DMS114 treated with DMSO at 0.1 percent for 48 hours (cell line): ENCODE measurements around the gene MRPS27.

Source experiments
- DNase-seq: peaks from one replicate; lab custom pipeline; 2025; ENCODE audit not compliant: unreplicated experiment; lab: John Stamatoyannopoulos, UW

Gene MRPS27

DNA sequence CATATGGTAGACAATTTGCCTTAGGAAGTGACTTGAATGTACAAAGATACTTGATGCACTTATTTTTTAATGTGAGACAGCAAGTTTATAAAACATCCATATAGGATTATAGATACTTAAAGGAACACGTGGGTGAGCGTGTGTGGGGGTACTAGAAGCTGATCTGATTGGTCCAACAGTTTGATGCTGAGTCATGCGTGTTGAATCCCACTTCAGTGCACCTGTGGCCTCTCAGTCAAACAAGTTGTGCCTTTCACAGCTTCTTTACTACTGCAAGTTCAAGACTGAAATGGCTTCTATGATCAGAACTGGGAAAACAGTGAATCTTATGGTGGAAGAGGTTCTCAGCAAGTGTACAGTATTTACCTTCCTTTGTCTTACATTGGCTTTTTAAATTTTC, 113.9 kb downstream of the MRPS27 start:
- no peak for DNase-seq

DNA sequence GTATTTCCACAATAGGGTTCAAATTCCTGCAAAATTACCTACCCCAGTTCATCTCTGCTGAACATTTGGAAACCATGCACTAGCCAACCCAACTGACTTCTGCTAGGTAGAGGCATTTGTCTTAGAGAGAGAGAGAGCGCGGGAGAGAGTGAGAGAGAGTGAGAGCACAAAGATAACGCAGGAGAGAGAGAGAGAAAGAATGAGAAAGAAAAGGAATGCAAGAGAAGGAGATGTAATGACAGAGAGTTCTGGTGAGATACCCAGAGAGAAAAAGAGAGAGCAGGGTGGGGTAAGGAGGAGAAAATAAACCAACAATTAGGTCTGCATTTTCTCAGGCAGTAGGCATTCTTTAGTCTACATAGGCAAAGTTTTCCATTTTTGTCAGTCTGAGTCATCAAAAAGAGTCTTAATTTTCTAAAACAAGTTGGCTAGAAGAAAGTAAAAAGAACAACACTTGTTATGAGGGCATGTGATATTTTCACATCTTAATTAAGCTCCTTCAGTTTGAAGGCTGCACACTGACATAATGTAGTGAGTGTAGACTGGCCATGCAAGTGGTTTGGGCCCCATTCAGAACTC, 114.5 kb downstream of the MRPS27 start:
- DNase-seq, result no peak

DNA sequence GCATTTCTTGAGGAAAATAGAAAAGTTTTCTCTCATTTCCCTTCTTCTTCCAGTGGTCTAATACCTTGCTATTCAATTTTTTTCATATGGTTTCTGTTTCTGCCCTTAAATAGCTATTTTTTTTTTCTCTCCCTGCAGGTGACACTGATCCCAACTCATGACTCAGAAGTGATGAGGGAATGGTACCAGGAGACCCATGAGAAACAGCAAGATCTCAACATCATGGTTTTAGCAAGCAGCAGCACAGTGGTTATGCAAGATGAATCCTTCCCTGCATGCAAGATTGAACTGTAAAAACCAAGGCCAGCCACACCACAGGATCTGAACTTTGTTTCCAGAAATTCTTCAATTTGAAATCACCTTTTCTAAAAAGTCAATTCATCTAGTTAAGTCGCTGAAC, 115.1 kb downstream of the MRPS27 start:
- DNase-seq, result no peak

DNA sequence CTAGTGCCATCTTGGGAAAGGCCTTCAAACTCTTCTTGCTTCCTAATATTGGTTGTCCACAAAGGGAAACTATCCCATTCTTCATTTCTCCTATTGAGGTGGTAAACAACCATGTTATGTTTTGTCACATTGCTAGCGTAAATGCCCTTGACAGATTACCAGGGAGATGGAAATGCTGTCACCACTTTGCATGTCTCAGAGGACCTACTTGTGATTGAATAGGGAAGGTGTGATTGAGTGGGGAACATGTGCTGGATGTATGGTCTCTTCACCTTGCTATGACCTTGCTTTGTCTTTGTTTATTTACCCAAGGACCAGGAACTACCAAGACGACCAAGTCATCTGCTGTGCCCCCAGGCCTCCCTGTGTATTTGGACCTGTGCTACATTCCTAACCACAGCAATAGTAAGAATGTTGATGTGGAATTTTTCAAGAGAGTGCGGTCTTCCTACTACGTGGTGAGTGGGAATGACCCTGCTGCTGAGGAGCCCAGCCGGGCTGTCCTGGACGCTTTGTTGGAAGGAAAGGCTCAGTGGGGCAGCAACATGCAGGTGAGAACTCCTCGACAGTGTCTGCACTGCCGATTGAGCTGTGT, 116.7 kb downstream of the MRPS27 start:
- no peak for DNase-seq

DNA sequence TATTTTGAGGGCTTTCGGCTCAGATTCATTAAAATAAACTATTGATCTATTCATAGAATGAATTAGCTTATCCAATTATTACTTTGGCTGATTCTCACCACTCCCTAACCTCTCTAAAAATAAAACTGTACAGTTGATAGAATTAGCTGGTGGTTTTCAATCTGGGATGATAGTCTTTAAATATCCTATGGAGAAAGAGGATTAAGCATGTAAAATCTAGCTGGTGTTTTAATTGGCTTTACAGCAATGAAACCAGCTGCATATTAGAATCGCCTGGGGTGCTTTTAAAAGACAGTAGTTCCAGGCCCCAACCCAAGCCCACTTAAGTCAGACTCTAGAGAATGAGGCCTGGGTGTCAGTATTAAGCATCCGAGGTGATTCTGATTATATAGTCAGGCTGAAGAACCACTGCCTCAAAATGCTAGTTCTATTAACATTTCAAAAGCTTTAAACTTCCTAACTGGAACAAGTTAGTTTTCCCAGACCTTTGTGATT, 117.7 kb downstream of the MRPS27 start:
- DNase-seq, result no peak

DNA sequence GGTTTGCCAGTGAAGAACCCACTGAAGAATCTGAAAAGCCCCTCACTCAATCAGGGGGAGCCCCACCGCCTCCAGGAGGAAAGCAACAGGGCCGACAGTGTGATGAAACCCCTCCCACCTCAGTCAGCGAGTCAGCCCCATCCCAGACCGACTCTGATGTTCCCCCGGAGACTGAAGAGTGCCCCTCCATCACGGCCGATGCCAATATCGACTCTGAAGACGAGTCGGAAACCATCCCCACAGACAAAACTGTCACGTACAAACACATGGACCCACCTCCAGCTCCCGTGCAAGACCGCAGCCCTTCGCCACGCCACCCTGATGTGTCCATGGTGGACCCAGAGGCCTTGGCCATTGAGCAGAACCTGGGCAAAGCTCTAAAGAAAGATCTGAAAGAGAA, 120.4 kb downstream of the MRPS27 start:
- DNase-seq, result no peak

DNA sequence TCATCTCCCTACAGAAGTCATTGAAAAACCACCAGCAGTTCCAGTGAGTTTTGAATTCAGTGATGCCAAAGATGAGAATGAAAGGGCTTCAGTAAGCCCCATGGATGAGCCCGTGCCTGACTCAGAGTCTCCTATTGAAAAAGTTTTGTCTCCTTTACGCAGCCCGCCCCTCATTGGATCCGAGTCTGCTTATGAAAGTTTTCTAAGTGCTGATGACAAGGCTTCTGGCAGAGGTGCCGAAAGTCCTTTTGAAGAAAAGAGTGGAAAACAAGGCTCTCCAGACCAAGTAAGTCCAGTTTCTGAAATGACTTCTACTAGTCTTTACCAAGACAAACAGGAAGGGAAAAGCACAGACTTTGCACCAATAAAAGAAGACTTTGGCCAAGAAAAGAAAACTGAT, 122.6 kb downstream of the MRPS27 start:
- no peak for DNase-seq

DNA sequence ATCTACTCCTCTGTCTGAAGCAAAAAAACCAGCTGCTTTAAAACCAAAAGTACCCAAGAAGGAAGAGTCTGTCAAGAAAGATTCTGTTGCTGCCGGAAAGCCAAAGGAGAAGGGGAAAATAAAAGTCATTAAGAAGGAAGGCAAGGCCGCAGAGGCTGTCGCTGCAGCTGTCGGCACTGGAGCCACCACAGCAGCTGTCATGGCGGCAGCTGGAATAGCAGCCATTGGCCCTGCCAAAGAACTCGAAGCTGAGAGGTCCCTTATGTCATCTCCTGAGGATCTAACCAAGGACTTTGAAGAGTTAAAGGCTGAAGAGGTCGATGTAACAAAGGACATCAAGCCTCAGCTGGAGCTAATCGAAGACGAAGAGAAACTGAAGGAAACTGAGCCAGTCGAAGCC, 124.5 kb downstream of the MRPS27 start:
- DNase-seq, result no peak

DNA sequence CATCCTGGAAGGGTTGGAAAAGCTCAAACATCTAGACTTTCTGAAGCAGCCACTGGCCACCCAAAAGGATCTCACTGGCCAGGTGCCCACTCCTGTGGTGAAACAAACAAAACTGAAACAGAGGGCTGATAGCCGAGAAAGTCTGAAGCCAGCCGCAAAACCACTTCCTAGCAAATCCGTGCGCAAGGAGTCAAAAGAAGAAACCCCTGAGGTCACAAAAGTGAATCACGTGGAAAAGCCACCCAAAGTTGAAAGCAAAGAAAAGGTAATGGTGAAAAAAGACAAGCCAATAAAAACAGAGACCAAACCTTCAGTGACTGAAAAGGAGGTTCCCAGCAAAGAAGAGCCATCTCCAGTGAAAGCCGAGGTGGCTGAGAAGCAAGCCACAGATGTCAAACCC, 125.2 kb downstream of the MRPS27 start:
- no peak for DNase-seq

DNA sequence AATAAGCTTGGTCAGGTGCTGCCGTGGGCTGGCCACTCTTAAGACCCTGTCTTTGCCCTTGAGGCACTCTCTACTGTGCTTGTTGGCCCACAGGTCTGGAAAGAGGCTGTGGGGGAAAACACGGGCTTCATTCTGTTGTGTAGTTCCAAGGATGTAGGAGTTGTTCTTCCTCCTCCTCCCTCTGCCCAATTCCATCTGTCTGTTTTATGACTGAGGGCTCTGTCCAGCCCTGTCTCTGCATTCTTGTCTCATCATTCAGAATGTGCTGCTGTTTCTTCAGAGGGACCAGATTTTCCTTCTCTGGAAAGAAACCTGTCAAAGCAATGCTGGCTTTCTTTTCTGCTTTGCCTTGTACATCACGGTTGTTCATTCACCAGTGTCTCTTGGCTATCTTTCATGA, 128.6 kb downstream of the MRPS27 start:
- no peak for DNase-seq

DNA sequence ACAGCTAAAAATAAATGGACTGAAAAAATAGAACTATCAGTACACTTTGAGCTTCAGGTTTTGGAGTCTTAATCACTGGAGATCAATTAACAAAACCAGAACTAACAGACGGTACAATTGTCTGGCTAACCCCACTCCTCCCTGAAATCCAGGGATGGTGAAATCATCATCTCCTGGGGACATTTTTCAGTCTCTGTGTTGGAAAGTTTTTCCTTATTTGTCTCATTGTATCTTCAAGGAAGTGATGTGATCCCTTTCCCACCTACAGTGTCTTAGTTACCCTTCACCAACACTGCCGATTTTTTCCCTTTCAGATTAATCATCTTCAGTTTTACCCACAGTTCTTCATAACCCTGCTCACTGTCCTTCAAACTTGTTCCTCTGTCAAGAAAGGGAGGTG, 130.9 kb downstream of the MRPS27 start:
- no peak for DNase-seq

DNA sequence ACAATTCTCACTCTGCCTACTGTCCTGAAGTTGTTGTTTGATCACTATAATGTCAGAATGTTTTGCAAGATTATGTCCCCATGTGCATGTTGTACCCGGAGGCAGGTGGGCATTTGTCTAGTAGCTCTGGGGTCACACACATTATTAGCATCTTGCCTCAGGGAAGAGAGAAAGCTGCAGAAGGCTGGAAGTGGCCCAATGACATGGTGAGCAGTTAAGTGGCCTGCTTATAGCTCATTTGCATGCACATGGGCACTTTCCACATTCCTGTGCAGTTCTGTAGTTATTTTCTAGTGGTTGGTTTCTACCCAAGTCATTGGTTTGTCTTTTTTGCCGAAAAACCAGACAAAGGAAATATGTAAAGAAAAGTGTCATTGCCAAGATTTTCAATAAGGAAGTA, 131.9 kb downstream of the MRPS27 start:
- no peak for DNase-seq

DNA sequence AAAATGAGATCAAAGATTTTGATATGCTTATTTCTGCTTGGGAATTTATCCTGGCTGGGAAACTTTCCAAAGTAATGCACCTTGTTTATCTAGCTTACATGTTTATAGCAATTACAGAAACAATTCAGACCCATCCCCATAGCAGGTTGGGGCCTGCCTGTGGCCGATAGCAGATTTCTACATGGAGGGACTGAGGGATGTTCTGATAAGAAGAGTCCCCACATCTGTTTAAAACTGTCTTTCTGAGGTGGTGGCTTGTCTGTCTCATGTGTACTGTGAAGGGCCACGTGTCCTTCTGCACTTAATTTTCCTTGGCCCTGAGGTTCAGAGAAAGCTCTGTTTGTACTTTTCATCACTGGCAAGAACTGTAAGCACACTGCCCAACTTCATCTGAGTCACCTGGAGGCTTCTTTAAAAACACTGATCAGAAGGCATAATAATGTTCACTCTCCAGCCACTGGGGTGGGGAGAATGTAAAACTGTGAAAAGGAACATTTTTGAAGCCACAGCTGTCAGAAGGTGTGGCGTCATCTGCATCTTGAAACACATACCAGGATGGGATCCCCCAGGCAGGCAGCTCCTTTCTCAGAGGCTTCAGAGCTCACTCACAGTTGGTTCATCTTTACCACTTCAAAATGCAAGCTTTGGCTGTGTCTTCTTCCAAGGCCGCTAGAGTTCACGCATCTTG, 132.5 kb downstream of the MRPS27 start:
- DNase-seq, result no peak

DNA sequence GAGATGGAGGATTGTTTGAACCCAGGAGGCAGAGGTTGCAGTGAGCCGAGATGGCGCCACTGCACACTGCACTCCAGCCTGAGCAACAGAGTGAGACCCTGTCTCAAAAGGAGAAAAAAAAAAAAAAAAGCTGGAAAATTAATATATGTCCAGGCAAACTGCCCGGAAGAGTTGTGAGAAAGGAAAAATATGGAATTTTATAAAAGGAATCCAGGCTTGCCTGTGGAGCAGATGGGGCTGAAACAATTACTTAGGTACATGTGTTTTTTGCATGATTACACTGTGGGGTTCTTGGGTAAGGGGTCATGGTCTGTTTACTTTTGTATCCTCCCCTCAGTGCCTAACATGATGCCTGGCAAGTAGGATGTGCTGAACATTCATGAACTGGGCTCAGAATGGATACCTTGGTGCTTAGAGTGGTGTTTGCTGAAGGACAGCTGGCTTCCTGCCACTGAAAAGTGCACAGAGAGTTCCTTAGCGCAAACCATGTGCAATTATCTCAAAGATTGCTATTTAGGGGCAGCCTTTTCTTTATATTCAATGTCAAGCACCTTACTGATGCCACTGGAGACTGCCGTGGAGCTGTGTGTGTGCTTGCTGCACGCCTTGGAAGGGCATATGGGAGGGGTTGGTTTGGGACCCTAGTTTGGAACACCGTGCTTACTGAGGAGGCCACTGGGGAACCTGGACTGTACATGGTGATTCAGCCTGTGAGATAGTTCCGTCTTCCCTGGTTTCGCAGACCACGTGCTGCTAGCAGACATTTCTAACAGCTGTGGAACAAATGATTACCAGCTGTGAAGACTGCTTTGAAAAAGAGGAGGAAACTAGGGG, 134.3 kb downstream of the MRPS27 start:
- DNase-seq, result no peak

DNA sequence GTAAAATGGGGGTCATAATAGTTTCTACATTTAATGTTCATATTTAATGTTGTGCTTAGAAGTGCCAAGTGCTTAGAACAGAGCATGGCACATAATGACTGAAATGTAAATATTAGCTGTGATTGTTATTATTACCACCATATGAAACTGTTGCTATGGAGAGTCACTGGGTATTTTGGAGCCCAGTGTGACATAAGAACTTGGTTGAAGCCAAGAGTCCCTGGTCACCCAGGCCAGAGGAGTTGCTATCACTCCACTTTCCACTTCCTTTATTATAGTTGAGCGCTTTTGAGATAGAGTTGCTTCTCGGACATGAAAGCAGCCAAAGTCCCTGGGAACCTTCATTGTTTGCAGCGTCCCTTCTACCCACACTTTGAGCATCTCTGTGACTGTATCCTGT, 135.6 kb downstream of the MRPS27 start:
- DNase-seq, result no peak

DNA sequence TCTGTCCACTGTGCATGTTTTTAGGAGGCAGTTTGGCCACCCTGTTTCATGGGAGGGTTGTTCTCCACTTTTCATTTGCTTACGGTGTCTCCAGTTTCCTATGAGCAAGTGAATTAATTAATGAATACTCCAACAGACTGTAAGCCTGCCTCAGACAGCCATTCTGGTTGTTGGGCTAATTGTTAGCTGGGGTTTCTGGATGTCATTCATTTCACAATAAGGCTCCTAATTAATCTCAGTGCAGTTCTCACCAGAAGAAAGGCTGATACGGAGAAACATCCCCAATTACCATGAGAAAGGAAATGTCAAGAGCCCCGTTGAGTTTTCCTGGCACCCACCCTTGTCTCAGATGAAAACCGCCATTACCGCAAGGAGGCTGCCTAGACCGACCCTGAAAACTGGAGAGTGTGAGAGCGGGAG, 136.9 kb downstream of the MRPS27 start:
- no peak for DNase-seq

DNA sequence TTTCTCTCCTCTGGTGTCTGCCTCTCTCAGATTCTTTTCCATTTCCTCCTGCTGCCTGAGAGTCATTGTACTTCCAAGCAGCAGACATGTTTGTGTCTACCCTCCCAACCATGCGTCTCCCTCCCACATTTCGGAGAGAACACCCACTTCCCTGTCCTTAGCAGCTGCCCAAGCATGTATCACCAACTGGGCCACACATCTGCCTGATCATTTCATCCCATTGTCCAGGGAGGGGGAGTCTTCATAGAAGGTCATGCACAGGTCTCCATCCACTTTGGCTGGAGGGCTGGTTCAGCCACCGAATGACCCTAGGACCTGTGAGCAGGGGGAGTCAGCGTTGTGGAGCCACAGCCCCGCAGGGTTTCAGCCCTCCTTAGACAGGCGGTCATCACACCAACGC, 137.4 kb downstream of the MRPS27 start:
- no peak for DNase-seq

DNA sequence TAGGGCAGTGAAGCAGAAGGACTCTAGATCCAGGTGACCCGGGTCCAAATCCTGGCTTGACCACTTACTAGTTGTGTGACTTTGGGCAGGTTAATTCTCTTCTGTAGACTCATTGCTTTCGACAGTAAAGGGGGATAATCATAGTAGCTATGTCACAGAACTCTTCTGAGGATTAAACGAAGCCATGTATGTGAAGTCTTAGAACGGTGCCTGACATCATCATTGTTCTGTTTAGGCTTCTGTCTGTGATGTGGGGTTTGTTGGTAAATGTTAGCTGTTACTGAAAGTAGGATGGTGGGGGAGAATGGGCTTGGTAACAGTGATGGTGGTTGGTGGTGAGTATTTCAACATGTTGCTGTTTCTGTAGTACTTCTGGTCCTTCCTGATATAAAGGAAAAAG, 139.1 kb downstream of the MRPS27 start:
- no peak for DNase-seq

DNA sequence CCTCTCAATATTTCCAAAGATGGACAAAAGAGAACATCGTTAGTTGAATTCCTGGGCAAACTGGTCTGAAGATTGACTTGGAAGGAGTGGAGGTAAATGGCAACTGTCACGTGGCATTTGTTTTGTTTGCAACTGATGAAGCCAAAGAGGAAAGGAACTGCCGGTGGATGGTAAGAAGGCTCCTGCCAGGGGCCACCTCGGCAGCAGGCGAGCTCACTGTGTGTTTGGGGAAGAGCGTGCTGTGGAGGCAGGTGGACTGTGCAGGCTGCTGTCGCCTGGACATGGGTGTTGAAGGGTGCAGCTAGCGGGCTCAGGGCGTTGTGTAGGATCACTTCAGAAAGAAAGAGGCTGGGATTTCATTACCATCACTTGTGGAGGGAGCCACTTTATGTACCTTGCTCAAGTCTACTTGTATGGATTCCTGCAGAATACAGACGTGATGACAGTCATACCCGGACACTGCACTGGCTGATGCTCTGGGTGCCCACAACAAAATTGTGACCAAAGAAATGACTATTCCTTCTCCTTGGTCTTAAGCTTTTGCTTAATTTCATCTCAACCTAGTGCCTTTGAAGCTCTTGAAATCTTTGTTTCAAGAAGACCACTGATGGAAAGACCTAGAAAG, 140.1 kb downstream of the MRPS27 start:
- DNase-seq, result no peak

DNA sequence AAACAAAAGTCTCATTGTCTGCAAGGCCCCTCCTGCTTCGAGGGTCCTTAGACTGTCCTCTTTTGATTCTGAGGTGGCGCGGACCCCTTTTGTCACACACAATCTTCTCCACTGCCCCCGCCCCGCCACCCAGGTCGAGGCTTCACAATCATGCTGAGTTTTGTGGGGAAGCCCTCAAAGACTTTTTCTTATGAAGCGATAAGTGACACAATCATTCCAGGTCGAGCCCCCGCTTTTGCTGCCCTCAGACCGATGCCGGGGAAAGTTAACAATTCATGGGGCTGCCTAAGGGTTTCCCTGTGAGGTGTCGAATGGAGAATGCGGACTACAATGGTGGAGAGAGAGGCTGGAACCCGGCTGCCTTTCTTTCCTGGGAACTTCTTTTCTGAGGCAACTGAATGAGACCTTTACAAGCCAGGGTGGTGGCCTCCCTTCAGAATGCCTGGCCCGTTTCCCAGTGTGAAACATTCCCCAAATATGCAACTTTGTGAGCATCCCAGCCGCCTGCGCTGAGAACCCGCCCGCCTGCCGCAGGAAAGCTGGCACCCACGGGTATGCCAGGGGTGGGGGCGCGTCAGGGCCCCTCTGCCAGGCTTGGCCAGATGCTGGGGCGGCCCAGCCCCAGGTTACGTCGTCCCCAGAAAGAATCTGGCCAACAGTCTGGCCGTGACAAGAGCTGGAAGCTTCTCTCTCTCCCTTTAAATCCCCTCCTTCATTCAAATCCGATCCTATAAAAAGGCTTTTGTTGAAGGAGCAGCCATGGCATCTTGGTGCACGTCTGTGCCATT, 140.8 kb downstream of the MRPS27 start:
- no peak for DNase-seq

DNA sequence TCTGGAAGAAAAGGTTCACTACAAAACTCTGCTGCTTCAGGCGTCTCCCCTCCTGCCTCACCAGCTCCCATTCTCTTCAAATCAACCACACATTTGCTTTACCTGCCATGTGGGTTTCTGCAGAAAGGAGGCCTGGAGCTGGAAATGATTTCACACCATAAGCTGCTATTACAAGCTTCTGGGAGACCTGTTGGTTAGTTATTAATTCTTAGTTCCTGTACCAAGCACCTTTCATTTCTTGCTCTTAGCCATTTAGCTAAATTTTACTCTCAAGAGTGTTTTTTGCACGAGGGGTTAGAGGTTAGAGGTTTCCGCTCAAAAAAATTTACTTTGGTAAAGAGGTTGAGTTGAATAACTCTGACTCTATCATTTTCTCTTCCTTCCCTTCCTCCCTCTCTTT, 142.5 kb downstream of the MRPS27 start:
- no peak for DNase-seq
